Measurements from ENCODE around the gene LSM3. TPM values are rescaled to one million over a fixed set of nuclear protein-coding genes. Genes with fewer than 3 reads are reported as not detected.

Gene LSM3
- total RNA-seq, 1 donor: 15.6 TPM

GRCh38 chr3:14132689-14133088 lies 45.9 kb upstream of the LSM3 start:
- TF ChIP-seq CTCF (IDR thresholded peaks at IDR 0.05; ENCODE audit: insufficient read depth, low read length): no peak
- DNase-seq (ENCODE audit: low read depth): no peak
- H3K4me3 ChIP-seq (ENCODE audit: low read depth, low read length): no peak overlapping the region

GRCh38 chr3:14133188-14133800 lies 45.3 kb upstream of the LSM3 start:
- TF ChIP-seq CTCF (IDR thresholded peaks at IDR 0.05; ENCODE audit: insufficient read depth, low read length): no peak
- H3K4me3 ChIP-seq (ENCODE audit: low read depth, low read length): no peak overlapping the region
- no peak for DNase-seq (ENCODE audit: low read depth)

- DNase-seq (ENCODE audit: low read depth): no peak
These were observed 44.7 kb upstream of the LSM3 start for GRCh38 chr3:14133876-14134275.

GRCh38 chr3:14134291-14134690 lies 44.3 kb upstream of the LSM3 start:
- no peak overlapping the region for H3K4me3 ChIP-seq (ENCODE audit: low read depth, low read length)
- no peak for DNase-seq (ENCODE audit: low read depth)
- TF ChIP-seq CTCF (IDR thresholded peaks at IDR 0.05; ENCODE audit: insufficient read depth, low read length): no peak

More at GRCh38 chr3:14133876-14134275, 44.7 kb upstream of the LSM3 start:
- TF ChIP-seq CTCF (IDR thresholded peaks at IDR 0.05; ENCODE audit: insufficient read depth, low read length): no peak
- H3K4me3 ChIP-seq (ENCODE audit: low read depth, low read length): no peak overlapping the region

GRCh38 chr3:14135581-14135980 lies 43.0 kb upstream of the LSM3 start:
- no peak for TF ChIP-seq CTCF (IDR thresholded peaks at IDR 0.05; ENCODE audit: insufficient read depth, low read length)
- no peak overlapping the region for H3K4me3 ChIP-seq (ENCODE audit: low read depth, low read length)
- DNase-seq (ENCODE audit: low read depth): no peak

- TF ChIP-seq CTCF (IDR thresholded peaks at IDR 0.05; ENCODE audit: insufficient read depth, low read length): no peak
- H3K4me3 ChIP-seq (ENCODE audit: low read depth, low read length): no peak overlapping the region
- peak; percentile 28 for DNase-seq (ENCODE audit: low read depth)
These were observed 41.6 kb upstream of the LSM3 start for GRCh38 chr3:14137004-14137403.

GRCh38 chr3:14137445-14137844 lies 41.2 kb upstream of the LSM3 start:
- H3K4me3 ChIP-seq (ENCODE audit: low read depth, low read length): no peak overlapping the region
- no peak for TF ChIP-seq CTCF (IDR thresholded peaks at IDR 0.05; ENCODE audit: insufficient read depth, low read length)
- no peak for DNase-seq (ENCODE audit: low read depth)
